ENCODE data around the gene CYP2F1. TPM values are rescaled to one million over a fixed set of nuclear protein-coding genes. Genes with fewer than 3 reads are reported as not detected.
"Not testable (repeated sequence)": the region's sequence is repeated elsewhere in the genome, so short reads cannot be mapped to it uniquely, and the experiment has no call there.

Gene CYP2F1
- total and polyA plus RNA-seq, 7 experiments from 2014 or later = 0.32 to 1.1 (median 0.96) TPM; not detected in 4

DNA sequence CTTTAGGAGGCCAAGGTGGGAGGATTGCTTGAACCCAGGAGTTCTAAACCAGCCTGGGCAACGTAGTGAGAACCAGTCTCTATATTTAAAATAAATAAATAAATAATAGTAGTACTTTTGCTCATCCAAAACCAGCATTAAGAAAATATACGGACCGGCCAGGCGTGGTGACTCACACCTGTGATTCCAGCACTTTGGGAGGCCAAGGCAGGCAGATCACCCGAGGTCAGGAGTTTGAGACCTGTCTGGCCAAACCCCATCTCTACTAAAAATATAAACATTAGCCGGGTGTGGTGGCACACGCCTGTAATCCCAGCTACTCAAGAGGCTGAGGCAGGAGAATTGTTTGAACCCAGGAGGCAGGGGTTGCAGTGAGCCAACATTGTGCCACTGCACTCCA is 36.8 kb downstream of the CYP2F1 start:
- H3K36me3 Mint-ChIP-seq; H3K4me3 Mint-ChIP-seq; H3K36me3 ChIP-seq (ENCODE audit: control insufficient read depth in 2 of 3, insufficient read depth in 3 of 3, low read length in 3 of 3); ATAC-seq; H3K4me3 ChIP-seq (ENCODE audit: low read length); DNase-seq; H3K27ac ChIP-seq (ENCODE audit: low read depth, low read length); H3K9me3 ChIP-seq (ENCODE audit: control insufficient read depth in 2 of 3, low read length in 3 of 3); H3K27ac Mint-ChIP-seq; H3K4me1 ChIP-seq (ENCODE audit: control insufficient read depth in 2 of 2, insufficient read depth in 2 of 2, low read length in 2 of 2); H3K4me1 Mint-ChIP-seq; intact Hi-C loops (cut with micrococcal nuclease); H3K9me3 Mint-ChIP-seq; H3K27me3 ChIP-seq (ENCODE audit: control insufficient read depth in 2 of 2, insufficient read depth in 2 of 2, low read length in 2 of 2): not testable (repeated sequence)
- H3K27me3 Mint-ChIP-seq = peaks cover 0 to 18% (median 14%) of the 10 kb centered on the region in 5 donors
- CTCF ChIA-PET = interaction anchor here (0.7 kb wide), 1 partner anchor 393 kb away, joined by 4 read pairs; no protein-coding TSS in a partner anchor
- POLR2A ChIA-PET = interaction anchor here (0.7 kb wide), 1 partner anchor 757 kb away, joined by 3 read pairs; no protein-coding TSS in a partner anchor

DNA sequence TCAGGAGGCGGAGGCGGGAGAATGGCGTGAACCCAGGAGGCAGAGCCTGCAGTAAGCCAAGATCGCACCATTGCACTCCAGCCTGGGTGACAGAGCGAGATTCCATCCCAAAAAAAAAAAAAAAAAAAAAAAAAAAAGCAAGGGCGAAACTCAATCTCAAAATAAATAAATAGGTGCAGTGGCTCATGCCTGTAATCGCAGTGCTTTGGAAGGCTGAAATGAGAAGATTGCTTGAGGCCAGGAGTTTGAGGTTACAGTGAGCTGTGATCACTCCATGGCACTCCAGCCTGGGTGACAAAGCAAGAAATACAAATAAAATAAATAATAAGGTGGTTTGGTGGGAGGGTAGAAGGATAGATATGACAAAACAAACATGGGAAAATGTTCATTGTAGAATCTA is 39.8 kb downstream of the CYP2F1 start:
- CTCF ChIA-PET = interaction anchor here (0.7 kb wide), 1 partner anchor 442 kb away, joined by 3 read pairs; no protein-coding TSS in a partner anchor
- Mint-ChIP-seq H3K9me3 (peaks cover 0 to 6% (median 0%) of the 10 kb centered on the region in 11 donors), H3K27ac (no peak overlapping the region), H3K27me3 (peaks cover 0 to 16% (median 0%) of the 10 kb centered on the region in 5 donors), H3K4me1 (no peaks in the 10 kb centered on the region), H3K36me3 (no peaks in the 10 kb centered on the region), H3K4me3 (no peak overlapping the region)
- Histone ChIP-seq H3K4me3 (ENCODE audit: low read length) (no peak overlapping the region), H3K36me3 (ENCODE audit: control insufficient read depth in 2 of 3, insufficient read depth in 3 of 3, low read length in 3 of 3) (no peaks in the 10 kb centered on the region), H3K9me3 (ENCODE audit: control insufficient read depth in 2 of 3, low read length in 3 of 3) (no peaks in the 10 kb centered on the region), H3K27me3 (ENCODE audit: control insufficient read depth in 2 of 2, insufficient read depth in 2 of 2, low read length in 2 of 2) (no peaks in the 10 kb centered on the region), H3K4me1 (ENCODE audit: control insufficient read depth in 2 of 2, insufficient read depth in 2 of 2, low read length in 2 of 2) (no peaks in the 10 kb centered on the region), H3K27ac (ENCODE audit: low read depth, low read length) (no peak overlapping the region)
- ATAC-seq = no peak
- intact Hi-C loops (cut with micrococcal nuclease) = no loop called here
- POLR2A ChIA-PET = interaction anchor here (0.7 kb wide), 1 partner anchor 862 kb away, joined by 3 read pairs; no protein-coding TSS in a partner anchor
- no peak for DNase-seq

DNA sequence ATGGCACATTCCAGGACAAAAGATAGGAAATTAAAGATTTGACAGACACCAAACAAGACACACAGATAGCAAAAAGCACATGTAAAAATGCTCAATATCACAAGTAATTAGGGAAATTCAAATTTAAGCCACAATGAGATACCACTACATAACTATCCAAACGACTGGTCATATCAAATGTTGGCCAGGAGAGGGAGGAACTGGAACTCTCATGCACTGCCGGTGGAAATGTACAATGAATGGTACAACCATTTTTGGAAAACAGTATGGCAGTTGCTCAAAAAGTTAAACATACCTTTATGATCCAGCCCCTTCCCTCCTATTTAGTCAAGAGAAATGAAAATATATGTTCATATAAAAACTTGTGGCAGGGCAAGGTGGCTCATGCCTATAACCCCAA is 42.0 kb downstream of the CYP2F1 start:
- DNase-seq = no peak
- no peaks in the 10 kb centered on the region for H3K27me3 ChIP-seq (ENCODE audit: control insufficient read depth in 2 of 2, insufficient read depth in 2 of 2, low read length in 2 of 2)
- ChIA-PET POLR2A (no interaction called here), CTCF (interaction anchor here (0.7 kb wide), 1 partner anchor 423 kb away, joined by 3 read pairs; no protein-coding TSS in a partner anchor)
- H3K4me3 Mint-ChIP-seq = no peak overlapping the region
- H3K27me3 Mint-ChIP-seq = peaks cover 0 to 14% (median 0%) of the 10 kb centered on the region in 5 donors
- no peak overlapping the region for H3K27ac Mint-ChIP-seq
- no peak overlapping the region for H3K27ac ChIP-seq (ENCODE audit: low read depth, low read length)
- H3K4me1 Mint-ChIP-seq = peaks cover 0 to 2% (median 0%) of the 10 kb centered on the region in 7 donors
- H3K36me3 ChIP-seq (ENCODE audit: control insufficient read depth in 2 of 3, insufficient read depth in 3 of 3, low read length in 3 of 3) = no peaks in the 10 kb centered on the region
- ATAC-seq = no peak
- H3K9me3 ChIP-seq (ENCODE audit: control insufficient read depth in 2 of 3, low read length in 3 of 3) = no peaks in the 10 kb centered on the region
- H3K36me3 Mint-ChIP-seq = no peaks in the 10 kb centered on the region
- H3K4me1 ChIP-seq (ENCODE audit: control insufficient read depth in 2 of 2, insufficient read depth in 2 of 2, low read length in 2 of 2) = no peaks in the 10 kb centered on the region
- H3K4me3 ChIP-seq (ENCODE audit: low read length) = no peak overlapping the region
- peaks cover 0 to 6% (median 0%) of the 10 kb centered on the region in 11 donors for H3K9me3 Mint-ChIP-seq
- intact Hi-C loops (cut with micrococcal nuclease) = no loop called here

DNA sequence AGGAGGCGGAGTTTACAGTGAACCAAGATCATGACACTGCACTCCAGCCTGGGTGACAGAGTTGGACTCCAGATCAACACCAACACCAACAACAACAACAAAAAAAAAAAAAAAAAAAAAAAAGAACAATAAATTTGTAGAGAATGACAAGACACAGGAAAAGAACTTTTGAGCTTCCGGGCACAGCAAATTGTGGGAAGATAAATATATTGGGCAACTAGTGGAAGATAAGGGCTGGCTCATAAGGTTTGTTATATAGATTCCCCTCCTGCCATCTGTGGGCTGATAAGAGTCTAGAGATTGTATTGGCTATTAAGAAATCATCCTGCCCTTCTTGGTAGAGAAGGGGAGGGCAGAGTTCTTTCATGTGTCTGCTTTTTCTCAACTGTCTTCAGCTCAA is 45.6 kb downstream of the CYP2F1 start:
- intact Hi-C loops (cut with micrococcal nuclease) = no loop called here
- H3K9me3 ChIP-seq (ENCODE audit: control insufficient read depth in 2 of 3, low read length in 3 of 3) = no peaks in the 10 kb centered on the region
- H3K4me3 ChIP-seq (ENCODE audit: low read length) = no peak overlapping the region
- ChIA-PET CTCF (no interaction called here), POLR2A (no interaction called here)
- Mint-ChIP-seq H3K4me1 (peaks cover 0 to 4% (median 0%) of the 10 kb centered on the region in 7 donors), H3K4me3 (no peak overlapping the region), H3K9me3 (peaks cover 0 to 6% (median 0%) of the 10 kb centered on the region in 11 donors), H3K27me3 (peaks cover 0 to 14% (median 0%) of the 10 kb centered on the region in 5 donors), H3K27ac (no peak overlapping the region), H3K36me3 (no peaks in the 10 kb centered on the region)
- no peaks in the 10 kb centered on the region for H3K4me1 ChIP-seq (ENCODE audit: control insufficient read depth in 2 of 2, insufficient read depth in 2 of 2, low read length in 2 of 2)
- ATAC-seq = peak; percentile 52
- no peak for DNase-seq
- H3K27me3 ChIP-seq (ENCODE audit: control insufficient read depth in 2 of 2, insufficient read depth in 2 of 2, low read length in 2 of 2) = no peaks in the 10 kb centered on the region
- no peak overlapping the region for H3K27ac ChIP-seq (ENCODE audit: low read depth, low read length)
- H3K36me3 ChIP-seq (ENCODE audit: control insufficient read depth in 2 of 3, insufficient read depth in 3 of 3, low read length in 3 of 3) = no peaks in the 10 kb centered on the region

DNA sequence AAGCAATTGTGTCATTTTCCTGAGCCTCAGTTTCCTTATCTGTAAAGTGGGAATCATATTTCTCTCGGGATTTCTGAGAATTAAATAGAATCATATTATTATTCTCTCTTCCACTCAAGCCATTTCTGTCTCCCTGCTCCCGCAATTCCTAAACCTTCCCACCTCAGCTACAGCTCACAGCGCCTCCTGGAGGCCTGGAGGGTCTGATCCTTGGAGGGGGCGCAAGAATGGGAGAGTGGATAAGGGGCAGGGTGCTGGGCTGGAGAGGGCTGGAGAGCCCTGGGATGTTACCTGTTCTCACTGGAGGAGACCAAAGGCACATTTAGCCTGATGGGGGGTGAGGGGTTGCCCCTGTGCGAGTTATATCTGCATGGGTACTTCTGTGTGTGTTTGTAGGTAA is 47.7 kb downstream of the CYP2F1 start:
- H3K4me3 Mint-ChIP-seq = no peak overlapping the region
- H3K27ac ChIP-seq (ENCODE audit: low read depth, low read length) = no peak overlapping the region
- H3K4me3 ChIP-seq (ENCODE audit: low read length) = no peak overlapping the region
- H3K4me1 ChIP-seq (ENCODE audit: control insufficient read depth in 2 of 2, insufficient read depth in 2 of 2, low read length in 2 of 2) = no peaks in the 10 kb centered on the region
- intact Hi-C loops (cut with micrococcal nuclease) = no loop called here
- ChIA-PET CTCF (no interaction called here), POLR2A (no interaction called here)
- peaks cover 0 to 10% (median 0%) of the 10 kb centered on the region in 5 donors for H3K27me3 Mint-ChIP-seq
- no peaks in the 10 kb centered on the region for H3K36me3 Mint-ChIP-seq
- H3K9me3 Mint-ChIP-seq = no peaks in the 10 kb centered on the region
- no peak for ATAC-seq
- H3K27me3 ChIP-seq (ENCODE audit: control insufficient read depth in 2 of 2, insufficient read depth in 2 of 2, low read length in 2 of 2) = no peaks in the 10 kb centered on the region
- H3K27ac Mint-ChIP-seq = no peak overlapping the region
- H3K4me1 Mint-ChIP-seq = peaks cover 0 to 4% (median 0%) of the 10 kb centered on the region in 7 donors
- H3K36me3 ChIP-seq (ENCODE audit: control insufficient read depth in 2 of 3, insufficient read depth in 3 of 3, low read length in 3 of 3) = no peaks in the 10 kb centered on the region
- DNase-seq = no peak
- no peaks in the 10 kb centered on the region for H3K9me3 ChIP-seq (ENCODE audit: control insufficient read depth in 2 of 3, low read length in 3 of 3)

DNA sequence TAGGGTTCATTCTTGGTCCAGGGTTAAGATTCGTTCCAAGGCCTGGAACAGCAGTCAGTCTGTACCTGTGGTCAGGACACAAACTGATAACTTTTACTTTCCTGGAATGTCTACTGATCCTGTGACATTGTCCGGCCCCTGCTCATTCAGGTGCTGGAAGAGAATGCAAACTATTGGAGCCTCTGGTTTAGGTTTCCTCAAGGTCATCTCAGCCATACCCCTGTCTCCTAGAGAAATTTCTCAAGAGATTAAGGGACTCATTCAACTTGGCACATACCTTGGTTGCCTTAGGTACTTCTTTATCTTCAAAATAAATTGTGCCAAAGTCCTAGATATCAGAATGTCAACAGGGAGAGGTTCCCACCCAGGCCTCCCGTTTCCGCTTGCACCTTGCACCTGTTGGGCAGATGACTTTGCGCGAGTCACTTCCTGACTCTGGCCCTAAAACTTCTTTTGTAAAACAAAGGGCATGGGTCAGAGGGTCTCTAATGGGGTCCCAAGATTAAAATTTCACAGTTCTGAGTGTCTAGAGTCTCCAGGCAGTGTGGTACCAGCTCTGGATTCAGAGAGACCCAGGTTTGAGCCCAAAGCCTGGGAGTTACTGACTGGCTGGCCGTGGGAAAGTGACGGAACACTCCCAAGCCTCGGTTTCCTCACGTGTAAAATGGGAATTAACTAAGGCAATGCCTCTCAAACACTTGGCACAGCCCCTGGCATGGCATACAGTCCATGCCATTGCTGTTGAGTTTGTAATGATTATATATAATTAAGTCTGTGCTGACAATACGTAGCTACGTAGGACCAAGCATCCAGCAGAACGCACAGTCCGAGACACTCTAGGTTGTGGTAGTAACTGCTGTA is 52.9 kb downstream of the CYP2F1 start:
- H3K27ac ChIP-seq (ENCODE audit: low read depth, low read length) = no peak overlapping the region
- no peaks in the 10 kb centered on the region for H3K27me3 ChIP-seq (ENCODE audit: control insufficient read depth in 2 of 2, insufficient read depth in 2 of 2, low read length in 2 of 2)
- Mint-ChIP-seq H3K27me3 (no peaks in the 10 kb centered on the region), H3K4me3 (no peak overlapping the region), H3K4me1 (peaks cover 0 to 4% (median 0%) of the 10 kb centered on the region in 7 donors), H3K27ac (peak overlapping the region in 1 of 9 donors; percentile 72), H3K9me3 (peaks cover 0 to 1% (median 0%) of the 10 kb centered on the region in 11 donors), H3K36me3 (no peaks in the 10 kb centered on the region)
- H3K4me1 ChIP-seq (ENCODE audit: control insufficient read depth in 2 of 2, insufficient read depth in 2 of 2, low read length in 2 of 2) = no peaks in the 10 kb centered on the region
- no peak for DNase-seq
- POLR2A ChIA-PET = interaction anchor here (1.1 kb wide), 1 partner anchor 8 kb away, joined by 4 read pairs; no protein-coding TSS in a partner anchor
- ATAC-seq = no peak
- no peaks in the 10 kb centered on the region for H3K9me3 ChIP-seq (ENCODE audit: control insufficient read depth in 2 of 3, low read length in 3 of 3)
- intact Hi-C loops (cut with micrococcal nuclease) = no loop called here
- no peak overlapping the region for H3K4me3 ChIP-seq (ENCODE audit: low read length)
- CTCF ChIA-PET = interaction anchor here (0.8 kb wide), 1 partner anchor 508 kb away, joined by 3 read pairs; no protein-coding TSS in a partner anchor
- no peaks in the 10 kb centered on the region for H3K36me3 ChIP-seq (ENCODE audit: control insufficient read depth in 2 of 3, insufficient read depth in 3 of 3, low read length in 3 of 3)

Measured in naive thymus-derived CD4-positive, alpha-beta T cell (primary cell).